Dendritic cell treated with granulocyte-macrophage colony-stimulating factor and Interleukin-4, amounts not matched to agents 40 ng/mL and 50 ng/mL, for 4 days (primary cell): Measurements from ENCODE around the gene CCR7.

Source experiments
- H3K27ac Mint-ChIP-seq: one replicate; pipeline ENCODE4 v1.8.0; 2022; ENCODE audit warnings: mild to moderate bottlenecking, mixed read lengths
- H3K27me3 Mint-ChIP-seq: one replicate; pipeline ENCODE4 v1.8.0; 2022; ENCODE audit warnings: mild to moderate bottlenecking, mixed read lengths
- H3K36me3 Mint-ChIP-seq: one replicate; pipeline ENCODE4 v1.8.0; 2022; ENCODE audit warnings: low read depth, mixed read lengths
- H3K4me1 Mint-ChIP-seq: one replicate; pipeline ENCODE4 v1.8.0; 2022; ENCODE audit warnings: low read depth, mixed read lengths
- H3K4me3 Mint-ChIP-seq: one replicate; pipeline ENCODE4 v1.8.0; 2022; ENCODE audit warnings: mild to moderate bottlenecking, moderate library complexity, mixed read lengths
- H3K9me3 Mint-ChIP-seq: one replicate; pipeline ENCODE4 v1.8.0; 2022; ENCODE audit warnings: mixed read lengths
- intact Hi-C: fragments of 100-400 bp; cut with micrococcal nuclease; formaldehyde crosslinking; loops from one replicate; pipeline ENCODE4 v1.15.0; 2022

CCR7 gene

GRCh38 chr17:40561871-40562611, 3.2 kb downstream of the CCR7 start:
- H3K4me1 Mint-ChIP-seq, result peaks cover 15% of the 10 kb centered on the region

GRCh38 chr17:40561294-40561870, 3.9 kb downstream of the CCR7 start:
- H3K4me3 Mint-ChIP-seq, result no peak overlapping the region

More at GRCh38 chr17:40561871-40562611, 3.2 kb downstream of the CCR7 start:
- intact Hi-C loops, result no loop called here
- no peaks in the 10 kb centered on the region for H3K9me3 Mint-ChIP-seq
- H3K27ac Mint-ChIP-seq, result no peak overlapping the region
- H3K27me3 Mint-ChIP-seq, result peaks cover 74% of the 10 kb centered on the region
- no peak overlapping the region for H3K4me3 Mint-ChIP-seq
- no peaks in the 10 kb centered on the region for H3K36me3 Mint-ChIP-seq

GRCh38 chr17:40560592-40561293, 4.5 kb downstream of the CCR7 start:
- Mint-ChIP-seq H3K27me3 (peaks cover 80% of the 10 kb centered on the region), H3K36me3 (no peaks in the 10 kb centered on the region), H3K27ac (no peak overlapping the region), H3K4me1 (peaks cover 15% of the 10 kb centered on the region), H3K4me3 (peak overlapping the region; percentile 58), H3K9me3 (no peaks in the 10 kb centered on the region)
- intact Hi-C loops, result no loop called here

More at GRCh38 chr17:40561294-40561870, 3.9 kb downstream of the CCR7 start:
- no peaks in the 10 kb centered on the region for H3K36me3 Mint-ChIP-seq
- H3K27me3 Mint-ChIP-seq, result peaks cover 79% of the 10 kb centered on the region
- H3K9me3 Mint-ChIP-seq, result no peaks in the 10 kb centered on the region
- no peak overlapping the region for H3K27ac Mint-ChIP-seq
- peaks cover 15% of the 10 kb centered on the region for H3K4me1 Mint-ChIP-seq
- intact Hi-C loops, result no loop called here

- intact Hi-C loops, result no loop called here
- H3K4me1 Mint-ChIP-seq, result peaks cover 15% of the 10 kb centered on the region
- no peak overlapping the region for H3K27ac Mint-ChIP-seq
- H3K4me3 Mint-ChIP-seq, result no peak overlapping the region
- H3K27me3 Mint-ChIP-seq, result peaks cover 76% of the 10 kb centered on the region
- H3K36me3 Mint-ChIP-seq, result no peaks in the 10 kb centered on the region
- no peaks in the 10 kb centered on the region for H3K9me3 Mint-ChIP-seq
Measured at GRCh38 chr17:40559954-40560591, 5.2 kb downstream of the CCR7 start.

- peaks cover 74% of the 10 kb centered on the region for H3K27me3 Mint-ChIP-seq
- no peaks in the 10 kb centered on the region for H3K36me3 Mint-ChIP-seq
- no peak overlapping the region for H3K27ac Mint-ChIP-seq
- H3K9me3 Mint-ChIP-seq, result no peaks in the 10 kb centered on the region
- intact Hi-C loops, result no loop called here
- peaks cover 16% of the 10 kb centered on the region for H3K4me1 Mint-ChIP-seq
- no peak overlapping the region for H3K4me3 Mint-ChIP-seq
Measured at GRCh38 chr17:40559564-40559916, 5.7 kb downstream of the CCR7 start.

- Mint-ChIP-seq H3K27ac (no peak overlapping the region), H3K4me3 (no peak overlapping the region), H3K4me1 (peaks cover 21% of the 10 kb centered on the region), H3K27me3 (peaks cover 75% of the 10 kb centered on the region), H3K36me3 (no peaks in the 10 kb centered on the region), H3K9me3 (no peaks in the 10 kb centered on the region)
- intact Hi-C loops, result no loop called here
Measured at GRCh38 chr17:40558890-40559563, 6.2 kb downstream of the CCR7 start.

GRCh38 chr17:40558300-40558889, 6.9 kb downstream of the CCR7 start:
- Mint-ChIP-seq H3K4me3 (no peak overlapping the region), H3K36me3 (no peaks in the 10 kb centered on the region), H3K4me1 (peaks cover 28% of the 10 kb centered on the region), H3K27me3 (peaks cover 69% of the 10 kb centered on the region), H3K9me3 (no peaks in the 10 kb centered on the region), H3K27ac (no peak overlapping the region)
- intact Hi-C loops, result no loop called here

GRCh38 chr17:40557531-40558299, 7.6 kb downstream of the CCR7 start:
- Mint-ChIP-seq H3K9me3 (no peaks in the 10 kb centered on the region), H3K36me3 (no peaks in the 10 kb centered on the region), H3K4me3 (no peak overlapping the region), H3K27me3 (peaks cover 62% of the 10 kb centered on the region), H3K27ac (no peak overlapping the region), H3K4me1 (peaks cover 30% of the 10 kb centered on the region)
- intact Hi-C loops, result no loop called here

GRCh38 chr17:40556884-40557414, 8.3 kb downstream of the CCR7 start:
- Mint-ChIP-seq H3K27me3 (peaks cover 55% of the 10 kb centered on the region), H3K4me3 (no peak overlapping the region), H3K4me1 (peaks cover 30% of the 10 kb centered on the region), H3K27ac (no peak overlapping the region), H3K9me3 (no peaks in the 10 kb centered on the region), H3K36me3 (no peaks in the 10 kb centered on the region)
- intact Hi-C loops, result no loop called here

GRCh38 chr17:40556198-40556661, 9.0 kb downstream of the CCR7 start:
- Mint-ChIP-seq H3K27me3 (peaks cover 50% of the 10 kb centered on the region), H3K4me3 (no peak overlapping the region), H3K36me3 (no peaks in the 10 kb centered on the region), H3K27ac (no peak overlapping the region), H3K9me3 (no peaks in the 10 kb centered on the region), H3K4me1 (peaks cover 24% of the 10 kb centered on the region)
- intact Hi-C loops, result no loop called here

GRCh38 chr17:40555296-40556190, 9.7 kb downstream of the CCR7 start:
- no peaks in the 10 kb centered on the region for H3K36me3 Mint-ChIP-seq
- H3K27me3 Mint-ChIP-seq, result peaks cover 43% of the 10 kb centered on the region
- no peak overlapping the region for H3K27ac Mint-ChIP-seq
- peaks cover 17% of the 10 kb centered on the region for H3K4me1 Mint-ChIP-seq
- intact Hi-C loops, result no loop called here
- H3K9me3 Mint-ChIP-seq, result no peaks in the 10 kb centered on the region
- H3K4me3 Mint-ChIP-seq, result no peak overlapping the region
